OCI-LY3 (cell line): Measurements from ENCODE around the gene EFNB2.

Experiments
- CTCF ChIP-seq: fragments of 200-600, 300-600 bp; sonication (generic); IDR thresholded peaks from 2 replicates; pipeline ENCODE4 v1.5.1; 2014; ENCODE audit warnings: antibody characterized with exemption, low read length, low read depth
- EZH2phosphoT487 ChIP-seq: fragments of 200-600 bp; shearing (Covaris generic); IDR thresholded peaks from 2 replicates; pipeline ENCODE4 v1.6.1; 2018; ENCODE audit warnings: antibody characterized with exemption, mixed run types, low read depth

GRCh38 chr13:106498571-106498970 lies 36.9 kb downstream of the EFNB2 start:
- TF ChIP-seq CTCF: no peak
- no peak for TF ChIP-seq EZH2phosphoT487
